ENCODE measurements around the gene LEMD1. TPM values are rescaled to one million over a fixed set of nuclear protein-coding genes. Genes with fewer than 3 reads are reported as not detected.
"Not testable (repeated sequence)": the region's sequence is repeated elsewhere in the genome, so short reads cannot be mapped to it uniquely, and the experiment has no call there.

Gene LEMD1
- total RNA-seq, 2 donors from 2014 or later = 3.1 TPM; not detected in 1

DNA sequence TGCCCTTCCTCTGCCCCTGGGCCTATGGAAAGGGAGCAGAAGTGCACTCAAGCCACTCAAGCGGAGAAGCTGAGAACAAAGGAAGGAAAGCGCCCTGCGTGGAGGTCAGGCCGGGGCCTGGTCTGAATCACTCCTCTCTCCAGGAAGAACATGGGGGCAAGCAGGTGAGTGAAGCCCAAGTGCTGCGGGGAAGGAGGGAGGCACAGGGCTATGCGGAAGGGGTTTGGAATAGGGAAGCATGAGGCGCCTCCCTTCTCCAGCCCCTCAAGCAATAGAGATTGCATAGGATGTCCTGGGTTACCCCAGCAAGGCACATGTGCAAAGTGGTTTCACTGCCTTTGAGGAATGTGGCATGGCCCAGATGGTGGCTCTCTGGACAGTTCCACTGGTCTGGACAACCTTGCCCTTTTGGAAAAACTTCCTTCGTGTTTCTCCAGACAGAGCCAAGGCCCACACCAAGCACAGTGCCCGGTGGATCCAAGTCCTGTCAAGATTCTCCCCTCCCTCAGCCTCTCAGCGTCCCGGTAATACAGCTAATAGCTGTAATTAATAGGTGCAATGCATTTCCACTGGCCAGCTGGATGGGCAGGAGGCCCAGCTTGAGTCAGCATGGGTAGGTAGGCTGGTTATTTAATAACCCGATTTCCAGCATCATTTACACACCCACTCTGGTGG lies 20.3 kb upstream of the LEMD1 start:
- ATAC-seq (replicated peaks in 1 of 2) (no peak), DNase-seq (no peak)
- H3K4me1 Mint-ChIP-seq (ENCODE audit: low read depth) = peaks cover 23% of the 10 kb centered on the region
- H3K9me3 Mint-ChIP-seq = no peaks in the 10 kb centered on the region
- no peak overlapping the region for H3K27ac Mint-ChIP-seq
- no peak overlapping the region for H3K4me3 Mint-ChIP-seq
- no peaks in the 10 kb centered on the region for H3K36me3 Mint-ChIP-seq (ENCODE audit: insufficient read depth in 2 of 2)
- H3K27me3 Mint-ChIP-seq (ENCODE audit: low read depth) = no peaks in the 10 kb centered on the region

DNA sequence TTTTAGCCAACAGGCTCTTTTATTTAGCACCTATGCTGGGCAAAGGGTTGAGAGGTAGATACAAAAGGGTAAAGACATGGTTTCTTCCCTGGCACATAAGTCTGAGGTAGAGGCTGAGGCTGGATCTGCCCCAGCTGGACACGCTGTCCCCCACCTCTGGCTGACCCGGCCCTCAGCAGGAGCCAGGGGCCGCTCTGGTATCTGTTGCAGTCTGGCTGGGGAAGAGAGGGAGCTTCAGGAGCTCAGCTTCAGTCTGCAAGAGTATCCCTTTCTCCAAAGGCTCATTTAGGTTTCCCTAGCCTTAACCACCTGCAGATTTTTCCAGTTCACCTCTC lies 19.8 kb upstream of the LEMD1 start:
- ATAC-seq (replicated peaks in 1 of 2) = no peak
- no peaks in the 10 kb centered on the region for H3K27me3 Mint-ChIP-seq (ENCODE audit: low read depth)
- H3K4me1 Mint-ChIP-seq (ENCODE audit: low read depth) = peaks cover 23% of the 10 kb centered on the region
- peak overlapping the region; percentile 81 to 89 for H3K4me3 Mint-ChIP-seq
- no peaks in the 10 kb centered on the region for H3K36me3 Mint-ChIP-seq (ENCODE audit: insufficient read depth in 2 of 2)
- H3K9me3 Mint-ChIP-seq = no peaks in the 10 kb centered on the region
- no peak for DNase-seq
- no peak overlapping the region for H3K27ac Mint-ChIP-seq

DNA sequence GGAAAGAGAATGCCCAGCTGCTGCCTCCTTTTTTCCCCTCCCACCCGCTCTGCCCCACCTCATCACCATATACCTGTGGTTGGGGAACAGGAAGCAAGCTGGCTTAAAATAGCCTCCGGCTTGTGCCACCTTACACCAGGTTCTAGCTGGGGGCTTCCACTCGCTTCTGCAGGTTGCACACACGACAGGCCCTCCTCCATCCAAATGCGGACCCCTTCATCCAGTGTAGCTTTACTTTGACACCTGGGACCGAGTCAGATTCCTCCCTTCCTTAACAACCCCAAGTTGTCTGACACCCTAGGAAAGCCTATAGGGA lies 19.4 kb upstream of the LEMD1 start:
- Mint-ChIP-seq H3K36me3 (ENCODE audit: insufficient read depth in 2 of 2) (no peaks in the 10 kb centered on the region), H3K9me3 (no peaks in the 10 kb centered on the region), H3K27ac (no peak overlapping the region), H3K27me3 (ENCODE audit: low read depth) (no peaks in the 10 kb centered on the region), H3K4me3 (peak overlapping the region; percentile 81 to 89), H3K4me1 (ENCODE audit: low read depth) (peaks cover 23% of the 10 kb centered on the region)
- ATAC-seq (replicated peaks in 1 of 2) (no peak), DNase-seq (no peak)

DNA sequence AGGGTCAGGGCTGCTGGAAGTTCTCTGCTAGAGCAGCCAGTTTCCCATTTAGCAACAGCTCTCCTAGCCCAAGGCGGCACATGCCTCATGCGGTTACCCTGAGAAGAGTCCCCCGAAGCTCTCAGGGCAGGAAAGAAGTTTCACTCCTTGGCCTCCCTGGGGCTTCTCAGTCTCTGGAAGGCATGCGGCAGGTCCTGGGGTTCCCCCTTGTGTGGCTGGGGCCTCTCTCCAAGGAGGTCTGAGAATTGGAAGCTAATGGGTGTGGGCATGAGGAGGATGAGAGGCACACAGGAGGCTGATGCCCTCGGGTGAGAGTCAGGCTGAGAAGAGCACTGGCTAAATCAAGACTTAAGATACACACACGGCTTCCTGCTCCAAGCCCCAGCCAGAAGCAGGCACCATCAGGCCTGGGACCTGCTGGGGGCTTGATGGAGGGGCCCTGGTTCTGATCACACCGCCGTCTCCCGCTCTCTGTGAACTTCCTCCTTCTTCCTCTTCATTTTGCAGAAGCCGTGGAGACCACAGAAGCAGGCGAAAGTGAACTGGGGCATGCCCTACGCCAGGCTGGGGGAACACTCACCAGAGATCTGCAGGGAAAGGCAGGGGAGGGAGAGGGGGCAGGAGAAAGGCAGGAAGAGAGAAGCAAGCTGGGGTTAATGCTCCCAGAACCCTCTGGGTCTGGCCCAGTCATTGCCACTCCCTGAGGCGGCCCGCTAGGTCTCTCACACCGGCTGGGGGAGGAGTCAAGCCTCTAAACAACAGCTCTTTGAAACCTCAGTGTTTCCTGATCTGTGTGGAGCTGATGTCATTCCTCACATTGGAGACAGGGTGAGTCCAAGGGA lies 18.8 kb upstream of the LEMD1 start:
- Mint-ChIP-seq H3K4me3 (peak overlapping the region; percentile 81 to 89), H3K27ac (peak overlapping the region; percentile 94), H3K27me3 (ENCODE audit: low read depth) (no peaks in the 10 kb centered on the region), H3K4me1 (ENCODE audit: low read depth) (peaks cover 23% of the 10 kb centered on the region), H3K9me3 (no peaks in the 10 kb centered on the region), H3K36me3 (ENCODE audit: insufficient read depth in 2 of 2) (no peaks in the 10 kb centered on the region)
- ATAC-seq (replicated peaks in 1 of 2) (peak; percentile 98), DNase-seq (peak; percentile 75 to 77)

DNA sequence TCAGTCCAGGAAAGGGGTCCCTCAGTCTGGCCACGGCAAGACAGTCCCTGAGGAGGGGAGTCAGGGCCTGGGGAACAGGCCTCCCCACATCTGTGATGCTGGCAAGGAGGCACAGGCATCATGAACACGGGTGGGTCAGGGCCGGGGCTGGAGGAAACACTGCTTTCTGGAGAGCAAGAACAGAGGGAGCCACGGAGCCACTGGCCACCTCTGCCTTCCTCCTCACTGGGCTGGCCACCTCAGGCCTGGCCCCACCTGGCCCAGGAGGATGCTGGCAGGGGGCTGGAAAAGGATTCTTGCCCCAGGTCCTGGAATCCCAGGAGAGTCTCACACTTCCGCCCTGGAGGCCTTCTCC lies 18.2 kb upstream of the LEMD1 start:
- Mint-ChIP-seq H3K27ac (peak overlapping the region; percentile 94), H3K4me1 (ENCODE audit: low read depth) (peaks cover 23% of the 10 kb centered on the region), H3K4me3 (peak overlapping the region; percentile 81 to 89), H3K36me3 (ENCODE audit: insufficient read depth in 2 of 2) (no peaks in the 10 kb centered on the region), H3K9me3 (no peaks in the 10 kb centered on the region), H3K27me3 (ENCODE audit: low read depth) (no peaks in the 10 kb centered on the region)
- DNase-seq (no peak), ATAC-seq (replicated peaks in 1 of 2) (no peak)

DNA sequence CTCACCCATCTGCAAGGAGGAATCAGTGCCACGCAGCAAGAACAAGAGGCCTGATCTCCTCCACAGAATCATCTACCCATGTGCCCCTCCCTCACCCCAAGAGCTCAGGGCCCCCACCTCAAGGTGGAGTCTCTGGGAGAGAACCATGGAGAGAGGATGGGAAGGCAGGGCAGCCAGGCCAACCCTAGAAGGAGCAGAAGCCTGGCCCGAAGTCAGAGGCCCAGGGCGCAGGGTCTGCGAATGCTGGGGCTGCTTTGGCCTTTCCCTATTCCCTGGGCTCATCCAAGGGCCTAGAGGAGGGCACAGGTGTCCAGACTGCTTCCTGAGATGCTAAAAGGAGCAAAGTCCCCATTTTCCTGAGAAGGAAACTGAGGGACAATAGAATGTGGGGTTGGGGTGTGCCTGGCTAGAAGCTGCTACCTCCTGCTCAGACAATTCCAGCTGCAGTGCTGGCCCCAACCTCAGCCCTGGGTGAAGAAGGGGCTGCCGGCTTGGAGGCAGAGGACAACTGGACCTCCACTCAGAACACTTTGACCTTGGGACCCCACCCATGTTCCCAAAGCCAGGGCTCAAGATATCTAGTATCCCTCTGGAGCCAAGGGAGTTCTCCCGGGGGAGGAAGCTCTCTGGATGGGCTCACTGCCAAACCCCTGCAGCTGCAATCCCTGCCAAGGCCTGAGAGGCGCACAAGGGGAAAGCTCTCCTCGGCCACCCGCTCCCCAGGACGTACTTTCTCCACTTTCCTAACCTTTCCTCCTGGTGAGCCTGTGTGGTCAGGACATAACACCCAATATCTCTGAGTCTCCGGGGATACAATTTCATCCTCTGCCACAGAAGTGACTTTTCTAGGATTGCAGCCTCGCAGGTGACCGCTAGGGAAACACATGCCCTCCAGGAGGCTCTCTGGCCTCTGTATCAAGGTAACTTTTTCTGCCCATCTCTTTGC lies 16.6 kb upstream of the LEMD1 start:
- H3K27me3 Mint-ChIP-seq (ENCODE audit: low read depth) = no peaks in the 10 kb centered on the region
- H3K9me3 Mint-ChIP-seq = no peaks in the 10 kb centered on the region
- DNase-seq = no peak
- no peak overlapping the region for H3K27ac Mint-ChIP-seq
- no peaks in the 10 kb centered on the region for H3K36me3 Mint-ChIP-seq (ENCODE audit: insufficient read depth in 2 of 2)
- no peak overlapping the region for H3K4me3 Mint-ChIP-seq
- no peak for ATAC-seq (replicated peaks in 1 of 2)
- peaks cover 23% of the 10 kb centered on the region for H3K4me1 Mint-ChIP-seq (ENCODE audit: low read depth)

DNA sequence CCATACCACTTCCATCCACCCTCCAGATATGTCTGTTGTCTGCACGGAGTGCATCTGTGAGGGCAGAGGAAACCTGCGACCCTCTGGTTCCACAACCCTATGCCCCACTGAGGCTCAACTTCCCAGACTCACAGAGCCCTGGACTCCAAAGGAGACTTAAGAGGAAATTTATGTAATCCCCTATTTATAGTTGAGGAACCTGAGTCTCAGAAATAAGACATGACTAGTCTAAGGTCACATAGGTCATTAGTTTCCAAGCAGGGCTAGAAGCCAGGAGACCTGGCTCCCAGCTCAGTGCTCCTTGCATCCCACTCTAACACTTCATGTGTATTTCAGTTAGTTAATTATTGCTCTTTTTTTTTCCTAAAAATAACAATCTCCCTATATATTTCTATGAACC lies 15.7 kb upstream of the LEMD1 start:
- H3K27me3 Mint-ChIP-seq (ENCODE audit: low read depth) = no peaks in the 10 kb centered on the region
- ATAC-seq (replicated peaks in 1 of 2) (no peak), DNase-seq (no peak)
- no peaks in the 10 kb centered on the region for H3K9me3 Mint-ChIP-seq
- H3K4me3 Mint-ChIP-seq = no peak overlapping the region
- no peak overlapping the region for H3K27ac Mint-ChIP-seq
- H3K4me1 Mint-ChIP-seq (ENCODE audit: low read depth) = peaks cover 23% of the 10 kb centered on the region
- H3K36me3 Mint-ChIP-seq (ENCODE audit: insufficient read depth in 2 of 2) = no peaks in the 10 kb centered on the region

DNA sequence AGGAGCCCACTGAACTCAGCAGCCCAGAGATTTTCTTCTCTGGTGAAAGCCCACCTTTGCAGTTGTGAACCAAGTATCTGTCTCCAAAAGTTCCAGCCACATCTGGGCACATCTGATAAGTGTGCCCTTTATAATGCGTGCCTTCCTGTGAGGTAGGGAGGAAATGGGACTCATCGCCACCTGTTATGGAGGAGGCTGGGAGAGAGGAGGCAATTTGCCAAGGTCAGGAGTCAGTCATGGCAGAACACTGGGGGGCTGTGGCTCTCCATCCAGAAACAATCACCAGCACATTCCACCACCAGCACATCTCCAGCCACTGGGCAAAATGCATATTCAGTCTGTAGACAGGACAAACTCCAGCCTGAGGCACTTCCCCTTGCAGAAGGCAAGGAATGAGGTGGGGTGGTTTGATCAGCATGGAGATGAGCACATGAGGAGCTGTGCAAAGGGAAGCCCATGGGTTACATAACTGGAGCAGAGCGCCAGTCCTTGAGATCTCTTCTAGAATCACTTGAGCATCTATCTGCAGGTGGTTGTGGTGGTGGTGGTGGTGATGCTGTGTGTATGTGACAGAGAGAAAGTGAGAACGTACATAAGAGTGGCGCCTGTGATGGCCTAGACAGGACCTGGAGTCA lies 15.0 kb upstream of the LEMD1 start:
- Mint-ChIP-seq H3K27ac (no peak overlapping the region), H3K36me3 (ENCODE audit: insufficient read depth in 2 of 2) (no peaks in the 10 kb centered on the region), H3K9me3 (no peaks in the 10 kb centered on the region), H3K27me3 (ENCODE audit: low read depth) (peaks cover 4% of the 10 kb centered on the region), H3K4me1 (ENCODE audit: low read depth) (peaks cover 22% of the 10 kb centered on the region), H3K4me3 (no peak overlapping the region)
- no peak for ATAC-seq (replicated peaks in 1 of 2)
- no peak for DNase-seq

DNA sequence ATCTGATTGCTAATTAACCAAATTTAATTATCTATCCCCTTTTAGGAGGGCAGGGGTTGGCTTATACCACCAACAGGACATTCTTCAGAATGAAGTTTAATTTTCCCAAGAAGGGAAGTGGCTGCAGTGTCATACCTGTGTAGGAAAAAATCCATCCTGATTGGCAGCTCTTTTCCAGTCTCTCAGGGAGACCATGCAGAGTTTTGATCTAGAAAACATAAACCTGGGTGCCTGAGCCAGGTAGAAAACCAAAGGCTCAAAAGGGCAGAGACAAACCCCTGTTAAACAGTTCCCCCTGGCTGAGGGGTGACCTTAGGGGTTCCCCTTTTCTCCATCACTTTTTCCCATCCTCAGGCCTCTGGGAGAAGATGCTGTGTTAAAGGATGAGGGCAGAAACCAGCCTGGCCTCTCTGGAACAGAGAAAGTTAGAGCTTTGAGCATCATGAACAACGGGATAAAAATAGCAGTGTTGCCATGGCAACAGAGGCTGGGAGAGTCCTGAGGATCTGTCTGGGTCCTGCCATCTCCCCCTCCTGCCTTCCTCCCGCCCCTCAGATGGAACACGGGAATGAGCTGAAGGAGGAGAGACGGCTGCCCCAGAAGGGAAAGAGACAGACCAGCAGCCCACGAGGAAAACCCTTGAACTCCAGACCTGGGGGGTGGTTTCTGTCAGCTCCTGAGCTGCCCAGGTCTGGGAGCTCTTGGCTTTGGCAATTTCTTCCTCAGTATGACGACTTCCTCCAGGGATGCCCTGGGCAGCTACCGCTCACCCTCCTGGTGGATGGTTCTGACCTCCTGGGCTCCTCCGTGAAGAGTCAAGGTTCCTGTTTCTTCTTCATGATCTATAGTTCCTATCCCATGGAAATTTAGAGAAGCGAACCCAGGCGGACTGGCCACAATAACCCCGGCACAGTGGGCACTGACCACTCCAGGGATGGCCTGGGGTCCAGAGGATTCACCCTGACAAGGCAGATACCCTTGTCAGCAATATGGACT lies 14.0 kb upstream of the LEMD1 start:
- Mint-ChIP-seq H3K27ac (no peak overlapping the region), H3K36me3 (ENCODE audit: insufficient read depth in 2 of 2) (no peaks in the 10 kb centered on the region)
- DNase-seq = no peak

DNA sequence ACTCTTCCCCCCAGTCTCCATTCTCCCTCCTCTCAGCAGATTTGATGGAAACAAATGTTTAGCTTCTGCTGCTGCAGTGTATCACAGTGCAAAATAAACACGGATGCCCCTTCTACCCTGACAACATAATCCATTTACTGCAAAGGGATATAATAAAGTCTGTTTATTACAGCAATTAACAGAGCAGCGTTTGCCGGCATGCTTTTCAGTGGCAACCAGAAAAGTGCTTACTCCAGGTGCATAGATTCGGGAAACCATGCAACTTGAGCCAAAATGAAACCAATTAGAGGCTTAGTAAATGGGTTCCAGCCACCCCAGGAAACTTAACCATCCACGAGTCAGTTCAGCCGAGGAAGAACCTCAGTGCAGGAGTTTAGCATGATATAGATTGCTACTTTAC lies 12.9 kb upstream of the LEMD1 start:
- H3K27ac Mint-ChIP-seq = no peak overlapping the region
- no peaks in the 10 kb centered on the region for H3K36me3 Mint-ChIP-seq (ENCODE audit: insufficient read depth in 2 of 2)
- no peaks in the 10 kb centered on the region for H3K9me3 Mint-ChIP-seq
- no peak for DNase-seq
- H3K4me3 Mint-ChIP-seq = no peak overlapping the region
- H3K4me1 Mint-ChIP-seq (ENCODE audit: low read depth) = peaks cover 12% of the 10 kb centered on the region
- no peak for ATAC-seq (replicated peaks in 1 of 2)
- H3K27me3 Mint-ChIP-seq (ENCODE audit: low read depth) = peaks cover 8% of the 10 kb centered on the region

More for the DNA sequence above, 14.0 kb upstream of the LEMD1 start:
- no peak for ATAC-seq (replicated peaks in 1 of 2)
- H3K27me3 Mint-ChIP-seq (ENCODE audit: low read depth) = peaks cover 8% of the 10 kb centered on the region
- H3K4me3 Mint-ChIP-seq = no peak overlapping the region
- no peaks in the 10 kb centered on the region for H3K9me3 Mint-ChIP-seq
- H3K4me1 Mint-ChIP-seq (ENCODE audit: low read depth) = peaks cover 17% of the 10 kb centered on the region

DNA sequence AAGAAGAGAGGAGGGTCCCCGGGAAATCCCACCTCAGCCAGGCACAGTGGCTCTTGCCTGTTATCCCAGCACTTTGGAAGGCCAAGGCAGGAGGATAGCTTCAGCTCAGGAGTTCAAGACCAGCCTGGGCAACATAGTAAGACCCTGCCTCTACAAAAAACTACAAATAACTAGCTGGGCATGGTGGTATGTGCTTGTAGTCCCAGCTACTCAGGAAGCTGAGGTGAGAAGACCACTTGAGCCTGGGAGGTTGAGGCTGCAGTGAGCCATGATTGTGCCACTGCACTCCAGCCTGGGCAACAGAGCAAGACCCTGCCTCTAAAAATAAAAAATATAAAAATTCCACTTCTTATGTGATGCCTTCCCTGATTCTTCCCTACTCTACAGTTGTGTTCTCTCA lies 10.8 kb upstream of the LEMD1 start:
- DNase-seq; H3K9me3 Mint-ChIP-seq; H3K27me3 Mint-ChIP-seq (ENCODE audit: low read depth); H3K4me3 Mint-ChIP-seq; H3K4me1 Mint-ChIP-seq (ENCODE audit: low read depth); ATAC-seq (replicated peaks in 1 of 2); H3K27ac Mint-ChIP-seq; H3K36me3 Mint-ChIP-seq (ENCODE audit: insufficient read depth in 2 of 2): not testable (repeated sequence)

DNA sequence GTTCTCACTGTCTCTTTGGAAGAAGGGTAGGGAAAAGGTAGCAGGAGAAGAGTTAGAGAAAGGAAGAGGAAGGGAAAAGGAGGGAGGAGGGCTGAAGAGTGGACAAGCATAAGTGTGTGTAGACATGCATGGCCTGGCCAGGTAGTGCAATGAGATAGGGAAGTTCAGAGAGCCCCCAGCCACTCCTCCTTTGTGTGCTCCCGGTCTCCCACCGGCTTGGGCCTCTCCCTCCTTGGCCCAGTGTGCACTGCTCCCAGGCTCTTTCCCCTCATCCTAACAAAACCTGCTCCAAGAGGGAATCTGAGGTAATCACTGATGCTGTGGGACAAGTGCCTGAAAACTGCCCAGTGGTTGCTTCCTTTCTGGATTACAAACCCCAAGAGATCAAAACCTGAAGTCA lies 10.3 kb upstream of the LEMD1 start:
- no peak for DNase-seq
- peaks cover 8% of the 10 kb centered on the region for H3K4me1 Mint-ChIP-seq (ENCODE audit: low read depth)
- H3K9me3 Mint-ChIP-seq = no peaks in the 10 kb centered on the region
- no peak overlapping the region for H3K4me3 Mint-ChIP-seq
- H3K36me3 Mint-ChIP-seq (ENCODE audit: insufficient read depth in 2 of 2) = no peaks in the 10 kb centered on the region
- peaks cover 8% of the 10 kb centered on the region for H3K27me3 Mint-ChIP-seq (ENCODE audit: low read depth)
- ATAC-seq (replicated peaks in 1 of 2) = no peak
- no peak overlapping the region for H3K27ac Mint-ChIP-seq

Data from activated T-cell treated with anti-CD3 and anti-CD28 coated beads, Interleukin-2, amount 50 U/mL, for 72 hours (primary cell).